Lung (tissue), 12 donors: ENCODE measurements around the gene GPS1. TPM values are rescaled to one million over a fixed set of nuclear protein-coding genes. Genes with fewer than 3 reads are reported as not detected.

ENCODE experiments used
- ATAC-seq: fragments of 200-7000 bp; cut with Tn5 transposase; one replicate; pipeline ENCODE4 v1.9.1; 2020; ENCODE audit warnings: moderate number of reproducible peaks; ENCODE audit not compliant: insufficient read depth, low FRiP score
- DNase-seq, 3 donors: peaks; one replicate each; pipeline ENCODE4 v3.0.0-alpha.2; 2013 to 2017
- H3K27ac ChIP-seq, 2 donors: one replicate each; pipeline ENCODE4 v1.5.1; 2013; ENCODE audit warnings: mild to moderate bottlenecking in 2 of 2, moderate library complexity in 2 of 2, control low read depth in 1 of 2, inconsistent platforms in 1 of 2, low read depth in 1 of 2, low read length in 1 of 2
- H3K27me3 ChIP-seq, 3 donors: one replicate each; pipeline ENCODE4 v1.5.1; 2013; ENCODE audit warnings: low read length in 2 of 3; ENCODE audit not compliant: control insufficient read depth in 3 of 3, insufficient read depth in 3 of 3
- H3K36me3 ChIP-seq, 4 donors: one replicate each; pipeline ENCODE4 v1.5.1; 2013; ENCODE audit warnings: low read length in 4 of 4, mild to moderate bottlenecking in 1 of 4, moderate library complexity in 1 of 4; ENCODE audit not compliant: control insufficient read depth in 4 of 4, insufficient read depth in 4 of 4
- H3K4me1 ChIP-seq, 5 donors: one replicate each; pipeline ENCODE4 v1.5.1; 2013; ENCODE audit warnings: low read length in 5 of 5, mild to moderate bottlenecking in 2 of 5, moderate library complexity in 1 of 5; ENCODE audit not compliant: control insufficient read depth in 5 of 5, insufficient read depth in 5 of 5
- H3K4me3 ChIP-seq: one replicate; pipeline ENCODE4 v1.5.1; 2013; ENCODE audit warnings: mild to moderate bottlenecking, control low read depth, moderate library complexity
- H3K9ac ChIP-seq, 2 donors: one replicate each; pipeline ENCODE4 v1.5.1; 2013; ENCODE audit warnings: low read length in 2 of 2, control low read depth in 1 of 2; ENCODE audit not compliant: insufficient read depth in 1 of 2
- H3K9me3 ChIP-seq, 4 donors: one replicate each; pipeline ENCODE4 v1.5.1; 2013; ENCODE audit warnings: low read length in 3 of 4, mild to moderate bottlenecking in 1 of 4, moderate library complexity in 1 of 4; ENCODE audit not compliant: control insufficient read depth in 4 of 4, insufficient read depth in 3 of 4
- CTCF ChIP-seq: IDR thresholded peaks from 2 replicates; pipeline ENCODE4 v1.5.1; 2012; ENCODE audit warnings: mild to moderate bottlenecking; ENCODE audit errors: control extremely low read depth, extremely low read depth
- WGBS, 2 donors: extraction: QIAGEN DNeasy Blood & Tissue Kit; methylation state at CpG; one replicate each; pipeline ENCODE4 v1.1.7; 2013; 5-methylcytosine and 5-hydroxymethylcytosine counted together
- polyA plus RNA-seq, 2 donors: library from polyadenylated mRNA; stranded (reverse); fragments of 200-250 nt; gene quantifications; one replicate each; pipeline ENCODE4 v1.2.1, GENCODE V29; 2013
- total RNA-seq, 2 donors: library from RNA; depleted of rRNA in 1 of 2; stranded (reverse); fragments of >200 nt in 1 of 2; gene quantifications; one replicate each; pipeline ENCODE4 v1.2.1, GENCODE V29; 2014 to 2021
- donor health status: control.
- donor health status: control.
- donor health status: Bipolar disorder and iron deficiency.
- donor health status: healthy.
- donor health status: DM: yes; HTN: yes; CAD: no.

GPS1 gene
- total and polyA plus RNA-seq, 4 donors: 71.0 to 102 (median 89.4) TPM

DNA sequence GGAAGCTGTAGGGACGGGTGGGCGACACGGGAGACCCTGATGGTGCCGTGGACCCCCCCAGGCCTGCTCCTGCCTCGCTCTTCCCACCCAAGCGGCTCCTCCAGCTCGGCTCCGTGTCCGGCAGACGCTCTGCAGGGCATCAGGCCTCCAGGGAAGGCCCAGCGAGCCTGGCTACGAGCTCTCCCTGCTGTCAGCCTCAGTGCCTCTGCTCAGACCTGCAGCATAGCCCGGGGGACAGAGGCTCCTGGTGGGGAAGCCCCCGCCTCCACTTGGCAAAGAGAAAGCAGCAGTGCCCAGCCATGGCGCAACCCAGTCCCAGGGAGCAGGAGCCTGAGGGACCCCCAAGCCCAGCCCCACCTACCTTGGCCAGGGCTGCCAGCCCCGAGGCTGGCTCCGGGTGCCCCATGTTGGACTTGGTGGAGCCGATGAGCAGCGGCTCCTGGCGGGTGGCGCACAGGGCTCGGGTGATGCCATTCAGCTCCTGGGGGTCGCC lies 40.4 kb downstream of the GPS1 start:
- TF ChIP-seq CTCF: no peak
- 88 to 93% methylated on average over 18 to 23 of the region's 23 CpGs for WGBS, 2 donors
- Histone ChIP-seq H3K4me3 (no peak overlapping the region), H3K4me1 (peaks cover 0 to 13% (median 0%) of the 10 kb centered on the region in 5 donors), H3K9me3 (no peaks in the 10 kb centered on the region), H3K27ac (no peak overlapping the region), H3K9ac (no peak overlapping the region), H3K36me3 (peaks cover 6 to 84% (median 19%) of the 10 kb centered on the region in 4 donors), H3K27me3 (no peaks in the 10 kb centered on the region)
- ATAC-seq (no peak), DNase-seq (no peak)

DNA sequence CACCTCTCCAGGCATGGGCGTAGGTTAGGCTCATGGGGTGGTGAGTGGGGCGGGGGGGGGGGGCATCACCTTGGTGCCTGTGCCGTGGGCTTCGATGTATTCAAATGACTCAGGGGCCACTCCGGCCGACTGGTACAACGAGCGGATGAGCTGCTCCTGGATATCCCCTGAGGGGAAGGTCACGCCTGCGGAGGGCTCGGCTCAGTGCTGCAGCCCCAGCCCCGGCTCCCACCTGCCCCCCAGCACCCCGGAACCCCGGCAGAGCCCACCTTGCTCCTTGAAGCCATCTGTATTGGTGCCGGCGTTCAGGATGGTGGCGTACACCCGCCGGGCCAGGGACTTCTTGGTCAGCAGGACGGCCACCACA lies 40.9 kb downstream of the GPS1 start:
- WGBS, 2 donors: 92 to 95% methylated on average over 16 to 20 of the region's 20 CpGs
- no peak for ATAC-seq
- Histone ChIP-seq H3K27me3 (no peaks in the 10 kb centered on the region), H3K4me3 (no peak overlapping the region), H3K9me3 (no peaks in the 10 kb centered on the region), H3K27ac (no peak overlapping the region), H3K9ac (no peak overlapping the region), H3K4me1 (peaks cover 0 to 14% (median 0%) of the 10 kb centered on the region in 5 donors), H3K36me3 (peaks cover 4 to 79% (median 19%) of the 10 kb centered on the region in 4 donors)
- DNase-seq: no peak
- no peak for TF ChIP-seq CTCF

DNA sequence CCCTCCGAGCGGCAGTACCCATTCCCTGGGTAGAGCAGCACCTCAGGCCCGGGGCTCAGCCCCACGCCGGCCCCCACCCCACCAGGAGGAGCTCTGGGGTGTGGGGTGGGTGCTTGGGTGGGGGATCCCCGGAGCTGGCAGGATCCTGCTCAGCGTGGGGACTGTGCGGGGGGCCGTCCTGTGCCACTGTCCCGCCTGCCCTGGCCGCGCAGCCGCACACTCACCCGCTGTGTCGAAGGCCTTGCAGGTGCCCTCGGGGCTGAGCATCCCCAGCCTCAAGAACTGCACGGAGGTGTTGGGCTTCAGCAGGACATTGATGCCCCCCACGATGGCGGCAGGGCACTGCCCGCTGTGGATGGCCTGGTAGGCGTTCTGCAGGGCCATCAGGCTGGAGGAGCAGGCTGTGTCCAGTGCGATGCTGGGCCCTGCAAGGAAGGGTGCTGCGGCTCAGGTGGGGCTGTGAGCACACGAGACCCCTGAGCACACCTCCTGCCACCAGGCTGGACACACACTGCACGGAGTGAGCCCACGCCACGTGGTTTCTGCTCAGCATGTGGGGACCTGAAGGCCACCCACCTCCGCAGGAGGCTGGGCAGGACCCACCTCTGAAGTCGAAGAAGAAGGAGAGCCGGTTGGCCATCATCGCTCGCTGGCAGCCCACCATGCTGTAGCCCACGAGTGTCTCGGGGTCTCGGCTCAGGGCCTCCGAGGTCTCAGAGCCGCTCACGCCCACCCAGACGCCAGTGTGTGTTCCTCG lies 41.5 kb downstream of the GPS1 start:
- H3K9ac ChIP-seq: no peak overlapping the region
- peaks cover 0 to 14% (median 0%) of the 10 kb centered on the region in 5 donors for H3K4me1 ChIP-seq
- DNase-seq (no peak), ATAC-seq (no peak)
- no peak for TF ChIP-seq CTCF
- no peaks in the 10 kb centered on the region for H3K27me3 ChIP-seq
- H3K4me3 ChIP-seq: no peak overlapping the region
- peaks cover 0 to 74% (median 16%) of the 10 kb centered on the region in 4 donors for H3K36me3 ChIP-seq
- 96% methylated on average over 40 of the region's 40 CpGs for WGBS, 2 donors
- H3K27ac ChIP-seq: no peak overlapping the region
- no peaks in the 10 kb centered on the region for H3K9me3 ChIP-seq
